Chondrocyte (in vitro differentiated cells): ENCODE data around the gene ACAD9. TPM values are rescaled to one million over a fixed set of nuclear protein-coding genes. Genes with fewer than 3 reads are reported as not detected.

ENCODE experiments used
- DNase-seq: peaks from one replicate; pipeline ENCODE4 v3.0.0; 2021; ENCODE audit warnings: mixed read lengths, low spot score
- H3K27ac Mint-ChIP-seq: one replicate; pipeline ENCODE4 v1.8.0; 2021; ENCODE audit warnings: mild to moderate bottlenecking, moderate library complexity, mixed read lengths; ENCODE audit not compliant: unreplicated experiment
- H3K27me3 Mint-ChIP-seq: 2 replicates; pipeline ENCODE4 v1.8.0; 2021; ENCODE audit warnings: low read depth, mixed read lengths
- H3K36me3 Mint-ChIP-seq: 2 replicates; pipeline ENCODE4 v1.8.0; 2021; ENCODE audit warnings: low read depth, mixed read lengths
- H3K4me1 Mint-ChIP-seq: 2 replicates; pipeline ENCODE4 v1.8.0; 2021; ENCODE audit warnings: low read depth, mild to moderate bottlenecking, mixed read lengths
- H3K4me3 Mint-ChIP-seq: one replicate; pipeline ENCODE4 v1.8.0; 2021; ENCODE audit warnings: mild to moderate bottlenecking, moderate library complexity, mixed read lengths; ENCODE audit not compliant: unreplicated experiment
- H3K9me3 Mint-ChIP-seq: 2 replicates; pipeline ENCODE4 v1.8.0; 2021; ENCODE audit warnings: low read depth, mixed read lengths
- total RNA-seq: library from RNA; stranded (reverse); gene quantifications from 3 replicates; pipeline ENCODE4 v1.2.1, GENCODE V29; 2021
- TF ChIP-seq, protein P1 (sequence below): fragments of 200-600 bp; sonication (generic); IDR thresholded peaks from 2 replicates; pipeline ENCODE4 v1.5.0; 2021; ENCODE audit warnings: antibody characterized with exemption, mild to moderate bottlenecking, moderate library complexity

The ACAD9 gene
- total RNA-seq, 1 donor from 2014 or later: 33.9 TPM

DNA sequence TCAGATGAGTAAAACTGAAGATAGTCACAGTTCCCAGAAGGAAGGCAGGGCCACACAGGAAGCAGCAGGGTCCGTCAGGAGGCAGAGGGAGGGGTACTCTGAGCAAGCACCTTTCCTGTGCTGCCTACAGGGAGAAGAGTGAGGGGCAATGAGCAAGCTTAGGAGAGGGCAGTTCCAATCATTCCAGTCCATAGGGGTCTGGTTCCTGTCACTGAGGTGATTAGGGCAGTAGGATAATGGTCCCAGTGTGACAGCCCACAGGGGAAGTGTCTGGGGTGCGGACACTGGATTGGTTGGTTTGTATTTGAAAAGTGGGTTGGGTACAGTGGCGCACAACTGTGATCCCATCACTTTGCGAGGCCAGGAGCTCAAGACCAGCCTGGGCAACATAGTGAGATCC lies 7.1 kb upstream of the ACAD9 start:
- no peak overlapping the region for H3K27ac Mint-ChIP-seq
- H3K4me3 Mint-ChIP-seq: no peak overlapping the region
- H3K9me3 Mint-ChIP-seq: no peaks in the 10 kb centered on the region
- TF ChIP-seq, protein P1, sequence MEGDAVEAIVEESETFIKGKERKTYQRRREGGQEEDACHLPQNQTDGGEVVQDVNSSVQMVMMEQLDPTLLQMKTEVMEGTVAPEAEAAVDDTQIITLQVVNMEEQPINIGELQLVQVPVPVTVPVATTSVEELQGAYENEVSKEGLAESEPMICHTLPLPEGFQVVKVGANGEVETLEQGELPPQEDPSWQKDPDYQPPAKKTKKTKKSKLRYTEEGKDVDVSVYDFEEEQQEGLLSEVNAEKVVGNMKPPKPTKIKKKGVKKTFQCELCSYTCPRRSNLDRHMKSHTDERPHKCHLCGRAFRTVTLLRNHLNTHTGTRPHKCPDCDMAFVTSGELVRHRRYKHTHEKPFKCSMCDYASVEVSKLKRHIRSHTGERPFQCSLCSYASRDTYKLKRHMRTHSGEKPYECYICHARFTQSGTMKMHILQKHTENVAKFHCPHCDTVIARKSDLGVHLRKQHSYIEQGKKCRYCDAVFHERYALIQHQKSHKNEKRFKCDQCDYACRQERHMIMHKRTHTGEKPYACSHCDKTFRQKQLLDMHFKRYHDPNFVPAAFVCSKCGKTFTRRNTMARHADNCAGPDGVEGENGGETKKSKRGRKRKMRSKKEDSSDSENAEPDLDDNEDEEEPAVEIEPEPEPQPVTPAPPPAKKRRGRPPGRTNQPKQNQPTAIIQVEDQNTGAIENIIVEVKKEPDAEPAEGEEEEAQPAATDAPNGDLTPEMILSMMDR: no peak
- DNase-seq: no peak
- peaks cover 4% of the 10 kb centered on the region for H3K4me1 Mint-ChIP-seq
- no peaks in the 10 kb centered on the region for H3K27me3 Mint-ChIP-seq
- no peaks in the 10 kb centered on the region for H3K36me3 Mint-ChIP-seq

DNA sequence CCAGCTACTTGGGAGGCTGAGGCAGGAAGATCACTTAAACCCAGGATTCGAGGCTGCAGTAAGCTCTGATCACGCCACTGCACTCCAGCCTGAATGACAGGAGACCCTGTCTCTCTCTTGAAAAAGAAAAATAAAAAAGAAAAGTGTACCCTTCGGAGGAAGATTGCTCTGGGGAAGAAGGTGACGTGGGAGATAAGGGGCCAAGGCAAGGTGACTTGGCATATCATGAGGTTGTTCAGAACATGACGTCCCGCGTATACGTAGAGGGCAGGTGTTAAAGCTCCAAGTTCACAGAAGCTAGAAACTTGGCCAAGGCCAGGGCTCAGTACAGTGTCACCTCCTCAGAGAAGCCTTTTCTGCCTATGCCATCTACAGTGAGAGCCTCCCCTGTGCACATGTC lies 6.7 kb upstream of the ACAD9 start:
- Mint-ChIP-seq H3K9me3 (no peaks in the 10 kb centered on the region), H3K27me3 (no peaks in the 10 kb centered on the region), H3K27ac (no peak overlapping the region), H3K4me3 (no peak overlapping the region), H3K36me3 (no peaks in the 10 kb centered on the region), H3K4me1 (peaks cover 8% of the 10 kb centered on the region)
- TF ChIP-seq, protein P1: no peak
- no peak for DNase-seq

DNA sequence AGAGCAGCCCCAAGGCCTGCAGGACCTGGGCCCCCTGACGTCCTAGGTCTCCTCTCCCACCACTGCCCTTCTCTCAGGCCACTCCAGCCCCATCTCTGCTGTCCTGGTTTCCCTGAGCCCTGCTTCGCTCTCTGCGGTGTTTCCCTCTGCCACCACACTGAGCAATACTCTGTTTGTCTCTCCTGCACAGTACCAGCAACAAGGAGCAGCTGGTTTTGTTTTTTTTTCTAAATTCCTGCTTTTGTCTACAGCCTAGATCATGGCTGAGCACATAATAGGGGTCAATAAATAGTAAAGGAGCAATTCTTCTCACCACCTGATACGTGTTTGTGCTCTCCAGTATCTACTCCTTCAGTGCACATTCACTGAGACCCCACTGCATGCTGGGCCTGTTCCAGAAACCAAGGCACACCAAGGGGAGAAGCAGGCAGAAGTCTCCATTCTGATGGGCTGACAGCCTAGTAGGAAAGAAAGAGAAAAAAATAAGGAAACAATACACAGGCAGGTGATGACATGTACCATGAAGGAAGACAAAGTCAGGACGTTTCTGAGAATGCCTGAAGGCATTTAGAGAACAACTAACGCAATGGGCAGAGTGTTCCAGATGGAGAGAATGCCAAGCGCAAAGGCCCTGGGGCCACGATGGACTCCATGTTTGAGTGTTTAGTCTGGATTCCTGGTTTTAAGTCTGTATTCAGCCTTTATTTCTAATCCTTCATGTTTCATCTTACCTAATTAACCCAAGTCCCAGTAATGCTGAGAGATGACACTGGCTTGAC lies 6.0 kb upstream of the ACAD9 start:
- no peak overlapping the region for H3K4me3 Mint-ChIP-seq
- H3K4me1 Mint-ChIP-seq: peaks cover 15% of the 10 kb centered on the region
- TF ChIP-seq, protein P1: no peak
- DNase-seq: no peak
- H3K27ac Mint-ChIP-seq: no peak overlapping the region
- no peaks in the 10 kb centered on the region for H3K27me3 Mint-ChIP-seq
- no peaks in the 10 kb centered on the region for H3K9me3 Mint-ChIP-seq
- no peaks in the 10 kb centered on the region for H3K36me3 Mint-ChIP-seq

DNA sequence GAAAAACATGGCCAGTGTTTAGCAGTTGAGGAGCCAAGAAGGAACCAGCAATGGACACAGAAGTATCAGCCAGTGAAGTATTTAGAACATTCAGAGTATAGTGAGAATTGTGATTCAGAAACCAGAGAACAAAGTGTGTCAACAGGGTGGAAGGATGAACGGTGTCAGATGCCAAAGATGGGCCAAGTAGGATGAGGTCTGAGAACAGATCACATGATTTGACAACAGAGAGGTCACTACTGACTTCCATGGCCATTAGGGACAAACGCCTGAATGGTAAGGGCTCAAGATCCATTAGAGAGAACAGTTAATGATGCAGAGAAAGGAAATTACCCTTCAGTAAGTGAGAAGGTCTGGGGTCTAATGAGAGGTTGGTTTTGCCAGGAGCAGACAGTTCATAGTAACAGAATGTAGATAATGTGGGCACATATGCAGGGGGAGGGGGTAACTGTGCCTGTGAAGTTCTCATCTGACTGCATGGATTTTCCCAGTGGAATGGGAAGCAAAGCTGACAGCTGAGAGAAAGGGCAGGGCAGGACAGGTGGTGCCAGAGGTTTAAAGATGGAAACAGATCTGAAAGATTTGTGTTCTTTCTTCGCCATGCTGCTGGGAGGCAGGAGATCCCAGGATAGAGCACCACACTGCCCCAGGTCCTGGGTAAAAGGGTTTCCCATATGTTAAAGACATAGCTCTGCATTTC lies 4.8 kb upstream of the ACAD9 start:
- no peak for DNase-seq
- no peak overlapping the region for H3K27ac Mint-ChIP-seq
- no peaks in the 10 kb centered on the region for H3K36me3 Mint-ChIP-seq
- no peak overlapping the region for H3K4me3 Mint-ChIP-seq
- TF ChIP-seq, protein P1: no peak
- H3K4me1 Mint-ChIP-seq: peaks cover 20% of the 10 kb centered on the region
- no peaks in the 10 kb centered on the region for H3K27me3 Mint-ChIP-seq
- no peaks in the 10 kb centered on the region for H3K9me3 Mint-ChIP-seq

DNA sequence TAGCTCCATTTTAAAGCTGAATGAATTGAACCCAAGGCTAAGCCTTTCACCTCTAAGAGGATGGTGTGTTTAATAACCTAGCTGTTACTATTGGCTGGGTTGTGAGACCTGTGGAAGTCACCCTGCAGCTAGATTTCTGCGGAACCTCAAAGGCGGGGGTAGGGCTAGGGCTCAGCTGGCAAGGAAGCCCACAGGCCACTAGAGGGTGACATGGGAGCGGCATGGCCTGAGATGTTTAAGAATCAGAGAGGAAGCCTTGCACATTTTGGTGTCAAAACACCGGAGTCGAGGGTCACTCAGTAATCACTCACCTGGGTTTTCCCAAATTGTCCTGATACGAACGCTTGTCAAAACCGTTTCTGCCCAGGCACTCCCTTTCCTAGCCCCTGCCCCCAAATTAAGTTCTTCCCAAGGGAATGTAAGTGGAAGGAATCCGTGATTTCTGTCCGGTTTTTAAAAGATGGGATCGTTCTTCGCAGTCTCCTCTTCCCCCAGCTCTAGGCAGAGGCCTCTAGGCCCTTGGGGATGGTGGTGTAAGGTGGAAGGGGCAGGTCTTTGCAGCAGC lies 3.8 kb upstream of the ACAD9 start:
- DNase-seq: no peak
- no peak overlapping the region for H3K4me3 Mint-ChIP-seq
- no peaks in the 10 kb centered on the region for H3K36me3 Mint-ChIP-seq
- H3K27ac Mint-ChIP-seq: no peak overlapping the region
- H3K27me3 Mint-ChIP-seq: no peaks in the 10 kb centered on the region
- TF ChIP-seq, protein P1: peak; percentile 73
- peaks cover 31% of the 10 kb centered on the region for H3K4me1 Mint-ChIP-seq
- no peaks in the 10 kb centered on the region for H3K9me3 Mint-ChIP-seq
